HG02970 (cell line): ENCODE data around the gene ANKRD11.
A peak's percentile ranks its signal among the peaks of the same experiment; 100 is the strongest.
"Not testable (repeated sequence)": the region's sequence is repeated elsewhere in the genome, so short reads cannot be mapped to it uniquely, and the experiment has no call there.

ENCODE experiments used
- ATAC-seq: cut with Tn5 transposase; IDR thresholded peaks from one replicate; pipeline ENCODE4 v1.9.1; 2021; ENCODE audit warnings: mild to moderate bottlenecking, moderate library complexity, moderate number of reproducible peaks; ENCODE audit not compliant: unreplicated experiment, low FRiP score

Gene ANKRD11

DNA sequence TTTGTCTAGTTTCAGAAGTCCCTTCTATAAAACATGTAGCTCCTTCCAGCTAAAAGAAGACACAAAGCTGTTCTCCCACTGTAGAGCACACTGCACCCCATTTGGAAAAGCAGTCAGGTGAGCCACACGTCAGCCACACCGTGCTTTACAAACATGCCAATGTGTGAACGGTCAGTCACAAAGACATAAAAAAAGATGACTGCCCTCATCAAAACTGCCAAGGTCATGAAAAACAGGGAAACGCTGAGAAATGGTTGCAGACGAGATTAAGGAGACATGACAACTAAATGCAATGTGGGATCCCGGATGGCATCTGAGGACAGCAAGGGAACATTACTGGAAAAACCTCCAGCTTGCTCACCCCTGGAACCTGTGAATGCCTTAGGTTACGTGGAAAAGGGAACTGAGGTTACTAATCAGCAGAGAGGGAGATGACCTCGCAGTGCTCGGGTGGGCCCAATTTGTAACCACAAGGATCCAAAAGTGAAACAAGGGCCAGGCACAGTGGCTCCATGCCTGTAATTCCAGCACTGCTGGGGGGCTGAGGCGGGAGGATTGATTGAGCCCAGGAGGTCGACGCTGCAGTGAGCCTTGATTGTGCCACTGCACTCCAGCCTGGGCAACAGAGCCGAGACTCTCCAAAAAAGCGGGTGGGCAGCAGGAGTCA lies 8.1 kb downstream of the ANKRD11 start:
- ATAC-seq = no peak

DNA sequence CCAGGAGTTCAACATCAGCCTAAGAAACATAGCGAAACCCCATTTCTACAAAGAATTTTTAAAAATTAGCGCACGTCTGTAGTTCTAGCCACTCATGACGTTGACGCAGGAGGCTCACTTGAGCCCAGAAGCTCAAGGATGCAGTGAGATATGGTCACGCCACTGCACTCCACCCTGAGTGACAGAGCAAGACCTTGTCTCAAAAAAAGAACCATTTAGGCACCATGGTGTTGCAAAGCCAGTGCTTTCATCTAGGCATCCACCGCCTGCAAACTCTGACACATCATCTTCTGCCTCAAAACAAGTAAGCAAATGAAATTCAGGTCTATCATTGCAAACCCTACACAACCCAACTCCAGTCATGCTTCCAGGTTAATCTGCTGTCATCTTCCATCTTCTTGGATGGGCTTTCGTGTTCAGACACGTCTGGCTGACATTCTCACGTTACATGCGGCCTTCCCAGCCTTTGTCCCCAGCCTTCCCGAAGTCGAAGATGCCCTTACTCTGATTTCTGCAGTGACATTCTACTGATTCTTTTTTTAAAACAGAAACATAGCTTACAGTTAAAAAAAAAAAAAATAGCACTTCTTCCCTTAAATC lies 8.9 kb downstream of the ANKRD11 start:
- ATAC-seq = no peak

DNA sequence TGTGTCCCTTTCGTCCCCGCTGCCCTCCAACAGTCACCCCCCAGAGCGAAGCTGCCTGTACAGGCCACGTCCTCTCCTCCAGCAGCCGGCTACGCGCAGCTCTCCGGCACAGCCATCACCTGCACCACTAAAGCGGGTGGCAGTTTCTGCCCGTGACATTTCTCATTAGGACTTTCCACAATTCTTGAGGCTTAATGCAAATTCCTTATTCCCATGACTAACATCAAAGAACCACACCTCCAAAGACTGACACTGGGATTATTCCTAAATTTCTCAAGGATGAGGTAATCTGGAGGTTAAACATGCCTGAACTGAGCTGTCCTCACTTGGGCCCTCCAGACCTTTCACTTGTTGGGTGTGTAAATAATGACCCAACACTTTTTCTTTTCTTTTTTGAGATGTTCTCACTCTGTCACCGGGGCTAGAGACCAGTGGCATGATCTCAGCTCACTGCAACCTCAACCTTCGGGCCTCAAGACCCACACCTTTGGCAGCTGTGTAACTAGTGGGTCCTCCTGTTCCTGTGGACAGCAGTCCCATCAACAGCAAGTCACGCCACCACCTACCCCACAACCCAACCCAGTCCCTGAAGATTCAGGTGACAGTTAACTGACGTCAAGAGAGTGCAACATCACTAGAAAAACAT lies 11.7 kb downstream of the ANKRD11 start:
- no peak for ATAC-seq

DNA sequence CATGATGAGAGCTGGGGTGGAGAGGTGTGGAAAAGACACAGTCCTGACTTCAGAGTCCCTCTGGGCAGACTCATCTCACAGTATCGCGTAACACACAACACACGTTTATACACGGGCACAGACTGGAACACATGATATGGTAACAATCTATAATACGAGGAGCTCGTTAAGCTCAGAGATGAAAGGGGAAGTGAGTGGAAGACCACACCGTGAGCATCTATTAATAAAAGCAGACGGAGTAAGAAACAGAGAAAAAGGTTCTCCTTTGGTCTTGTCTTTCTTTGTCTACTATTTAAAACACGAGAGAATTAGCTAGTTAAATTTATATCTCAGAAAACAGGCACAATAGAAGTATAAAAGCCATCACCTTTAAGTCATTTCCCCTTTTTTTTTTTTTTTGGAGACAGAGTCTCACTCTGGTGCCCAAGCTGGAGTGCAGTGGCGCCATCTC lies 13.5 kb downstream of the ANKRD11 start:
- ATAC-seq = peak; percentile 51

DNA sequence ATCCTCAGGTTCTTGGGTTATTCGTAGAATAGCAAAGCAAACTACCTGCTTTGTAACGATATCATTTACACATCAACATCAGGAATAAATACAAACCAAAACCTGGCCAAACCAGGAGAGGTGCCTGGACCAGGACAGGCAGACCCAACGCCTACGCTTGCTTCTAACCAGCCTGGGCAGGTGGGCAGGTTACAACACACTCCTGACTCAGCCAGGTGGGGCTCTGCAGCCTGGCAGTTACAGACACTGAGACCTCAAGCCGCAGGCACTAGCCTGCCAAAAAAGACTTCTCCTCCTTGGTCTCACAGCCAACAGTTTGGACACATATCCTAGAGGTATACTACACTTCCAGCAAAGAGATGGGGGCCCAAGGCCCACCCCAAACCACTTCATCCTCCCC lies 14.0 kb downstream of the ANKRD11 start:
- ATAC-seq = peak; percentile 29

DNA sequence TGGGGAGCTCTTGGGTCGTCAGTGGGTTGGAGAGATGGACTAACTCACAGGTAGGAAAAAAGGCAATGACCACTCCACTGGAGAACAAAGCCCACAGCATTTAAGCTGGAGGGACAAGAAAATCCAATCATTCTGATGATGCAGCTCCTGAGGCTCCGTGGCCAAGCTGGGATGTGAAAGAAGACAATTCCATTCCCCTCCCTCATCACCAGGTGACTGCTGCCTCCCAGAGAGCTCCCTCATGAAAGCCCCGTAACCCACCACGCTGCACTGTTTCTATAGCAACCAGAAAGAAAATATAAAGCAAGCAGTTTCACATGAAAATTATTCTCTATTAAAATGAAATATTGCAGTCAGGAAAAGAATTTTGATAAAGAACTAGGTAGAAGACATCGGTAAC lies 15.2 kb downstream of the ANKRD11 start:
- ATAC-seq = no peak

DNA sequence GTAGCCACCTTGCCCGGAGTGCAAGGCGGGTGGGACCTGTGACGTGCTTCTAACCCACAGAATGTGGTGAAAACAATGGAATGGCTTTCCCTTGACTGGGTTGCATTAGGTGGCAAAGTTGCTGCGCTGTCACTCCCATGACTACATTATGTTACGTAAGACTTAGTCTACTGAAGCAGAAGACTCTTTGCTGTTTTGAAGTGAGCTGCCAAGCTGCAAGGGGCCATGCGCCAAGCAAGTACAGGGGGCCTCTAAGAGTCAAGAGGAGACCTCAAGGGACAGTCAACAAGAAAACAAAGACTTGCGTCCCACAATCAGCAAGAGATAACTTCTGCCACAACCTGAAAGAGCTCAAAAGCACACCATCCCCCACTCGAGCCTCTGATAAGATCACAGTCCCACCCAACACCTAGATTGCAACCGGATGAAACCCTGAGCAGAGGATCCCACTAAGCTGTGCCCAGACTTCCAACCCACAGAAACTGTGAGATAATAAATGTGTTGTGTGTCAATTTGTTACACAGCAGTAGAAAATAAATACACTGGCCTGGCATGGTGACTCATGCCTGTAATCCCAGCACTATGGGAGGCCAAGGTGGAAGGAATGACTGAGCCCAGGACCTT lies 16.5 kb downstream of the ANKRD11 start:
- ATAC-seq = no peak

DNA sequence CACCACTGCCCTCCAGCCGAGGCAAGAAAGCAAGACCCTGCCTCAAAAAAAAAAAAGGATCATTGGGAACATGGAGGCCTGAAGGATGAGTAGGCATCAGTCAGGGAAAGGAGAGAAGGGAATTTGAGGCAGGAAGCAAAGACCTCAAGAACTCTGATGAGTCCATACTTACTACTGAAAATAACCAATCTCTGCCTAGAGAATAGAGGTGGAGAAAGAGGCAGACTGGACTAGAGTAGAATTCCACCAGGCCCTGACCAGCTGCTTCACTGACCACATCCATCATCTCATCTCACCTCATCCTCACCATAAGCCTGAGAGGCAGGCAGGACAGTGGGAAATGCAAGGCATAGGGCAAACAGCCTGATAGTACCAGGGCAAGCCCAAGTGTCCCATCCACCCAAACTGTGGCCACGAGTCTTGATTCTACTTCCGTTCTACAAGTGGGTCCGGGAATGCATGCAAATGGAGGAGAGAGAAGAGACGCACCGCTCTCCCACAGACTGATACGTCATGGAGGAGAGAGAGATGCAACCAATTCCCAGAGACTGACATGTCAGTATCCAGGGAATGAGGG lies 17.1 kb downstream of the ANKRD11 start:
- ATAC-seq = no peak

DNA sequence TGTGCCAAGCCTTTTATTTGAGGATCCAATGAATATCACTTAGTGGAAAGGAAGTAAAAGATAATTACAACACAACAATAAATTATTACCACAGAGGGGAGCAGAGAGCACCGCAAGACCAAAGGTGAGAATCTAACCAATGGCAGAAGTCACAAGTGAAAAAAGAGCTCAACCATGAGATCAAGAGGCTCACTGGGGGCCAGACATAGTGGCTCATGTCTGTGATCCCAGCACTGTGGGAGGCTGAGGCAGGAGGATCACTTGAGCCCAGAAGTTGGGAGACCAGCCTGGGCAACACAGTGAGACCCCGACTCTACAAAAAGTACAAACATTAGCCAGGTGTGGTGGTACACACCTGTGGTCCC lies 17.7 kb downstream of the ANKRD11 start:
- no peak for ATAC-seq

DNA sequence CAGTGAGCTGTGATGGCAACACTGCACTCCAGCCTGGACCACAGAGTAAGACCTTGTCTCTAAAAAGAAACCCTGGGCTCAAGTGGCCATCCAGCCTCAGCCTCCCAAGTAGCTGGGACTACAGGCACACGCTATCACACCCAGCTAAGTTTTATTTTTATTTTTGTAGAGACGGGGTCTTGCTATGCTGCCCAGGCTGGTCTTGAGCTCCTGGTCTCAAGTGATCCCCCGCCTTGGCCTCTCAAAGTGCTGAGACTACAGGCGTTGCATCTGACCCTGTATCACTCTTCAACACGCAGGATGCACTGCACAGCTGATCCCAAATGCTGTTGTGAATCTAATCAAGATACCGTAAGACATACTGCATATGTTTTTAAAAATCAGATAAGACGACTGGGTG lies 23.0 kb downstream of the ANKRD11 start:
- ATAC-seq = no peak

DNA sequence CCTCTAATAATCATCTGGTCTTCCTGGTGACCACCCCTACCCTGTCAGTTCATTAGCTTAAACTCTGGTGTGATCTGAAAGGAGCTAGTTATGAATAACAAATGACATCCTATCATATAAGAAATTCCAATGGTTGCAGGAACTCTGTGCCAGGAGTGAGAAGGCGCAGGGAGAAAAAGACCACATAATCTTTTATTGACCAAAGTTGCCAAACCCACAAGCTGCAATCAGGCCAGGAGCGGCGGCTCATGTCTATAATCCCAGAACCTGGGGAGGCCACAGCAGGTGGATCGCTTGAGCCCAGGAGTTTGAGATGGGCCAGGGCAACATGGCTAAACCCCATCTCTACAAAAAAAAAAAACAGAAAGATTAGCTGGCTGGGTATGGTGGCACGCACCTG lies 23.4 kb downstream of the ANKRD11 start:
- ATAC-seq = no peak

DNA sequence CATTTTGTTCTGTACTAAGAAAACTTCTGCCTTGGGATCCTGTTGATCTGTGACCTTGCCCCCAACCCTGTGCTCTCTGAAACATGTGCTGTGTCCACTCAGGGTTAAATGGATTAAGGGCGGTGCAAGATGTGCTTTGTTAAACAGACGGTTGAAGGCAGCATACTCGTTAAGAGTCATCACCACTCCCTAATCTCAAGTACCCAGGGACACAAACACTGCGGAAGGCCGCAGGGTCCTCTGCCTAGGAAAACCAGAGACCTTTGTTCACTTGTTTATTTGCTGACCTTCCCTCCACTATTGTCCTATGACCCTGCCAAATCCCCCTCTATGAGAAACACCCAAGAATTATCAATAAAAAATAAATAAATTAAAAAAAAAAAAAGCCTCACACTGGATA lies 27.0 kb downstream of the ANKRD11 start:
- not testable (repeated sequence) for ATAC-seq

DNA sequence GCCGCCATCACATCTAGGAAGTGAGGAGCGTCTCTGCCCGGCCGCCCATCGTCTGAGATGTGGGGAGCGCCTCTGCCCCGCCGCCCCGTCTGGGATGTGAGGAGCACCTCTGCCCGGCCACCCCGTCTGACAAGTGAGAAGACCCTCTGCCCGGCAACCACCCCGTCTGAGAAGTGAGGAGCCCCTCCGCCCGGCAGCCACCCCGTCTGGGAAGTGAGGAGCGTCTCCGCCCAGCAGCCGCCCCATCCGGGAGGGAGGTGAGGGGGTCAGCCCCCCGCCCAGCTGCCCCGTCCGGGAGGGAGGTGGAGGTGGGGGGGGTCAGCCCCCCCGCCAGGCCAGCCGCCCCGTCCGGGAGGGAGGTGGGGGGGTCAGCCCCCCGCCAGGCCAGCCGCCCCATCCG lies 27.7 kb downstream of the ANKRD11 start:
- ATAC-seq = not testable (repeated sequence)

DNA sequence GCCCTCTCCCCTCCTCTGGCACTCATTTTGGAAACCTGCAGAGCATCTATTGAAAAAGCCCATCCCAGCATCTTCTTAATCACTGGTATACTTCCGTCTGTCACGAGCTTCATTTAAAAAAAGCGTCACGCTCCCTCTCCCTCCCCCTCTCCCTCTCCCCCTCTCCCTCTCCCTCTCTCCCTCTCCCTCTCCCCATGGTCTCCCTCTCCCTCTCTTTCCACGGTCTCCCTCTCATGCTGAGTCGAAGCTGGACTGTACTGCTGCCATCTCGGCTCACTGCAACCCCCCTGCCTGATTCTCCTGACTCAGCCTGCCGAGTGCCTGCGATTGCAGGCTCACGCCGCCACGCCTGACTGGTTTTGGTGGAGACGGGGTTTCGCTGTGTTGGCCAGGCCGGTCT lies 28.5 kb downstream of the ANKRD11 start:
- ATAC-seq = not testable (repeated sequence)

DNA sequence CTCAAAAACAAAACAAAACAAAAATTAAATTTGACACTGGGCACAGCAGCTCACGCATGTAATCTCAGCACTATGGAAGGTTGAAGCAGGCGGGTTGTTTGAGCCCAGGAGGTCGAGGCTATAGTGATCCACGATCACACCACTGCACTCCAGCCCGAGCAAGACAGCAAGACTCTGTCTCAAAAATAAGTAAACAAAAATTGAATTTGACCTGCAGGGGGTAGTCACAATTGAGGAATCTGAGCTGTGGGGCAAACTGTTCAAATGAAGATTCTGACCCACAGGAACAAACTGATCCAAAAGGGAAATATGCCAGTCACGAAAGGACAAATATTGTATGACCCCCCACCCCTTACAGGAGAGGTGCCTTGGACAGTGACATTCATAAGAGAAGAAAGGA lies 29.8 kb downstream of the ANKRD11 start:
- ATAC-seq = no peak

DNA sequence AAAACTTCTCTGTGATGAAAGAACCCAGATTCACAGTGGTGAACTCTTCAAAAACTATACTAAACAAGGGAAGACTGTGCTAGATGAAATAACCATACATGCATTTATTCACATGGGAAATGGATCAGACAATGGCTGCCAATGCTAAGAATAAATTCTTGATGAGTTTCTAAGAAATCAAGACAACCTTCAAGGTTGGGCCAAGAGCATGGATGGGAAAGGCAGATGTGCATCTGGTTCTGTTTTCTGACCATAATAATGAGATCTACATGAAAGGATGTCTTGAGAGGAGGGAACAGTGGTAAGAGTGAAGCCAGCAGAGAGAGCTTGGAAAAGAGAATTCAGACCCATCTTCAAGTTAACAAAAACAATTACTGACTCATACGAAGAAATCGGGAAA lies 31.4 kb downstream of the ANKRD11 start:
- ATAC-seq = no peak

DNA sequence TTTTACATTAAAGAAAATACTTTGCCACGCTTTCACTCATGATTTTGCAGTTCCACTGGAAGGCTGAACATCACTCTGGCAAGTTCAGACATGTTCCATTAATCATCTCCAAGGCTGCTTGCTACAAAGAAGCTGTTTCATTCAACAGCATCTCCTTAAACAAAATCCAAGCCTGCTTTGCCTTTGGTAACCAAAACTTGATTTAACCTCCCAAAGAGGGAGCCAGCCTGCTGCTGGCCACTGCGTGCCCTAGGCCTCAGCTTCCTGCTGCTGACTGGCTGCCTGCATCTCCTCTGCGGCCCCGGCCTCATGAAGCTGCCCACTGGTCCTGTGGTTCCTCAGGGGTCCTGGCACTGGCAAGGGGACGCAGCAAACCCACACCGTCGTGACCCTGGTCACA lies 31.8 kb downstream of the ANKRD11 start:
- ATAC-seq = no peak

DNA sequence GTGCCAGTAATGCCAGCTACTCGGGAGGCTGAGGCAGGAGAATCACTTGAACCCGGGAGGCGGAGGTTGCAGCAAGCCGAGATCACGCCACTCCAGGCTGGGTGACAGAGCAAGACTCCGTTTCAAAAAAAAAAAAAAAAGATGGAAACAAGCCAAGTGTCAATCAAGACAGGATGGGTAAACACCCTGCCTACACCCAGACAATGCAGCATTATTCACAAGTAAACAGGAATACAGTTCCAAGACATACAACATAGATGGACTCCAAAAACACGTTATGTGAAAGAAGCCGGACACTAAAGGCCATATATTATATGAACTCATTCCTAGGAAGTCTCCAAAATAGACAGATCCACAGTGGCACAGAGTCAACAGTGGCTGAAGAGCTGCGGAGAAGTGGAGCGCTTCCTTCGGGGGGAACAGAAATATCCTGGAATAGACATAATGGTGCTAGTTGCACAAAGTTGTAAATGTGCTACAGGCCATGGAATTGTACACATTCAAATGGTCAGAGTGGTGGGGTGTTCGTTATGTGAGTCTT lies 33.9 kb downstream of the ANKRD11 start:
- no peak for ATAC-seq

DNA sequence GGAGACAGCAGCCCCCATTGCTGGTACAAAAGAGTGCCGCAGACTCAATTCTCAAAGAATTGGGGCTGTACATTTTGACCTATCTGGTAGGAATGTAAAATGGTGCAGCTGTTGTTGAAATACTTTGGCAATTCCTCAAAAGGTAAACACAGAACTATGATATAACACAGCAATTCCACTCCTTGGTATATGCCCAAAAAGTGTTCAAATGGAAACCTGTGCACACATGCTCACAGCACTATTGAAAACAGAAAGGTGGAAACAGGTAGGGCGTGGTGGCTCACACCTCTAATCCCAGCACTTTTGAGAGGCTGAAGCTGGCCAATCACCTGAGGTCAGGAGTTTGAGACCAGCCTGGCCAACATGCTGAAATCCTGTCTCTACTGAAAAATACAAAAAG lies 34.7 kb downstream of the ANKRD11 start:
- no peak for ATAC-seq

DNA sequence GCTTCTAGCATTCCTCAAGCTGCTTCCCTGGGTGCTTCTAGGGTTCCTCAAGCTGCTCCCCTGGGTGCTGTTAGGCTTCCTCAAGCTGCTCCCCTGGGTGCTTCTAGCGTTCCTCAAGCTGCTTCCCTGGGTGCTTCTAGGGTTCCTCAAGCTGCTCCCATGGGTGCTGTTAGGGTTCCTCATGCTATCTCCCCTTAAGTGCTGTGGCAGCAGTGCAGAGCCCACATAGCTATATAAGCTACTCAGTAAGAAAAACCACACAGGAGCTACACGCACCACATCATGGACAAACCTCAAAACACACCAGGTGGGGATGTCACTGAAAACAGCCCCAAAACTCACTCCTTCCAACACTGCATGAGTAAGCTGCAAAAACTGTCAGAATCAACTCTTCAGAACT lies 35.2 kb downstream of the ANKRD11 start:
- no peak for ATAC-seq
